GM23338 (cell line): ENCODE data around the gene NCF4. TPM values are rescaled to one million over a fixed set of nuclear protein-coding genes. Genes with fewer than 3 reads are reported as not detected.

Experiments used
- ATAC-seq: fragments of 200-7000 bp; cut with Tn5 transposase; 3 replicates; pipeline ENCODE4 v1.9.1; 2020
- DNase-seq: peaks from one replicate; pipeline ENCODE4 v3.0.0-alpha.2; 2015; ENCODE audit warnings: low spot score
- H2AFZ ChIP-seq: fragments of 200-600 bp; sonication (generic); 2 replicates; pipeline ENCODE4 v1.8.0; 2016; ENCODE audit warnings: antibody characterized with exemption, mild to moderate bottlenecking, moderate library complexity
- H3F3A ChIP-seq: fragments of 200-600 bp; sonication (generic); replicated peaks from 2 replicates; pipeline ENCODE4 v1.8.0; 2017; ENCODE audit warnings: antibody characterized with exemption, mixed run types, low read depth
- H3K27ac ChIP-seq: fragments of 200-600 bp; sonication (generic); 2 replicates; pipeline ENCODE4 v1.6.1; 2016; ENCODE audit warnings: low read depth
- H3K27me3 ChIP-seq: fragments of 200-600 bp; sonication (generic); 2 replicates; pipeline ENCODE4 v1.8.0; 2016; ENCODE audit warnings: mild to moderate bottlenecking, mixed run types, moderate library complexity; ENCODE audit not compliant: insufficient read depth
- H3K36me3 ChIP-seq: fragments of 200-600 bp; sonication (generic); 2 replicates; pipeline ENCODE4 v1.8.0; 2016; ENCODE audit warnings: mild to moderate bottlenecking; ENCODE audit not compliant: insufficient read depth
- H3K4me1 ChIP-seq: fragments of 200-600 bp; sonication (generic); 2 replicates; pipeline ENCODE4 v1.8.0; 2016; ENCODE audit warnings: mild to moderate bottlenecking, moderate library complexity; ENCODE audit not compliant: insufficient read depth
- H3K4me2 ChIP-seq: fragments of 200-600 bp; sonication (generic); 2 replicates; pipeline ENCODE4 v1.7.1; 2017; ENCODE audit warnings: mixed run types
- H3K4me3 ChIP-seq: fragments of 200-600 bp; sonication (generic); 2 replicates; pipeline ENCODE4 v1.6.1; 2016; ENCODE audit warnings: mixed run types
- H3K79me2 ChIP-seq: fragments of 200-600 bp; sonication (generic); replicated peaks from 2 replicates; pipeline ENCODE4 v1.8.0; 2017; ENCODE audit warnings: mild to moderate bottlenecking; ENCODE audit not compliant: insufficient read depth
- H3K9me2 ChIP-seq: fragments of 200-600 bp; sonication (generic); 2 replicates; pipeline ENCODE4 v1.8.0; 2017; ENCODE audit not compliant: insufficient read depth
- H4K20me1 ChIP-seq: fragments of 200-600 bp; sonication (generic); replicated peaks from 2 replicates; pipeline ENCODE4 v1.8.0; 2017; ENCODE audit warnings: mild to moderate bottlenecking; ENCODE audit not compliant: insufficient read depth
- H3K27ac Mint-ChIP-seq: 2 replicates; pipeline ENCODE4 v1.8.0; 2020; ENCODE audit warnings: inconsistent platforms, mild to moderate bottlenecking, moderate library complexity, mixed read lengths
- H3K27me3 Mint-ChIP-seq: 3 replicates; pipeline ENCODE4 v1.8.0; 2022; ENCODE audit warnings: low read depth, mild to moderate bottlenecking, moderate library complexity, mixed read lengths, inconsistent platforms; ENCODE audit not compliant: insufficient read depth, poor library complexity
- H3K36me3 Mint-ChIP-seq: 3 replicates; pipeline ENCODE4 v1.8.0; 2021; ENCODE audit warnings: low read depth, mild to moderate bottlenecking, inconsistent platforms, moderate library complexity, mixed read lengths
- H3K4me1 Mint-ChIP-seq: 3 replicates; pipeline ENCODE4 v1.8.0; 2020; ENCODE audit warnings: mild to moderate bottlenecking, inconsistent platforms, mixed read lengths
- H3K4me3 Mint-ChIP-seq: 3 replicates; pipeline ENCODE4 v1.8.0; 2021; ENCODE audit warnings: moderate library complexity, mild to moderate bottlenecking, inconsistent platforms, mixed read lengths
- H3K9me3 Mint-ChIP-seq: 3 replicates; pipeline ENCODE4 v1.8.0; 2020; ENCODE audit warnings: moderate library complexity, mild to moderate bottlenecking, inconsistent platforms, mixed read lengths
- CTCF ChIP-seq, 2 experiments: fragments of 200-600 bp in 1 of 2; sonication (generic) in 1 of 2; conservative IDR thresholded peaks; 2 replicates each; pipeline versions ENCODE4 v1.5.1 to v1.6.1; 2016 to 2017; ENCODE audit warnings: antibody characterized with exemption in 2 of 2, low read depth in 2 of 2, mild to moderate bottlenecking in 2 of 2, moderate library complexity in 1 of 2
- EZH2 ChIP-seq: fragments of 200-600 bp; sonication (generic); IDR thresholded peaks from one replicate; pipeline ENCODE4 v1.8.0; 2017; ENCODE audit warnings: antibody characterized with exemption, mild to moderate bottlenecking, low read depth; ENCODE audit not compliant: unreplicated experiment
- EZH2phosphoT487 ChIP-seq: fragments of 200-600 bp; sonication (generic); IDR thresholded peaks from one replicate; pipeline ENCODE4 v1.8.1; 2018; ENCODE audit warnings: antibody characterized with exemption; ENCODE audit not compliant: unreplicated experiment
- JUNB ChIP-seq: IDR thresholded peaks from one replicate; pipeline ENCODE4 v1.6.1; 2016; ENCODE audit warnings: antibody characterized with exemption; ENCODE audit not compliant: unreplicated experiment
- NANOG ChIP-seq: IDR thresholded peaks from 2 replicates; pipeline ENCODE4 v1.6.1; 2016; ENCODE audit warnings: antibody characterized with exemption, borderline replicate concordance
- POLR2AphosphoS5 ChIP-seq: IDR thresholded peaks from 2 replicates; pipeline ENCODE4 v1.6.1; 2016; ENCODE audit warnings: antibody characterized with exemption, low read depth
- REST ChIP-seq: IDR thresholded peaks from one replicate; pipeline ENCODE4 v1.6.1; 2018; ENCODE audit warnings: antibody characterized with exemption; ENCODE audit not compliant: unreplicated experiment
- STAT1 ChIP-seq: IDR thresholded peaks from one replicate; pipeline ENCODE4 v1.6.1; 2016; ENCODE audit warnings: antibody characterized with exemption; ENCODE audit not compliant: unreplicated experiment
- ZNF114 ChIP-seq: fragments of 250-450 bp; sonication (Bioruptor Pico); IDR thresholded peaks from 2 replicates; pipeline ENCODE4 v1.5.0; 2020; ENCODE audit warnings: mild to moderate bottlenecking, moderate library complexity
- ZNF331 ChIP-seq: fragments of 250-450 bp; sonication (Bioruptor Pico); IDR thresholded peaks from 2 replicates; pipeline ENCODE4 v1.5.0; 2020; ENCODE audit warnings: low read depth, mild to moderate bottlenecking, moderate library complexity
- polyA plus RNA-seq: library from polyadenylated mRNA; unstranded; fragments of >200 nt; fragmentation: Nextera tagmentation; extraction: Ambion mirVana; gene quantifications from 2 replicates; pipeline ENCODE4 v1.2.1, GENCODE V29; 2016
- total RNA-seq: library from RNA; depleted of rRNA; stranded (reverse); fragments of >200 nt; shearing (Covaris generic); gene quantifications from 2 replicates; pipeline ENCODE4 v1.2.3, GENCODE V29; 2014
- TF ChIP-seq, protein P1 (sequence below): IDR thresholded peaks from 2 replicates; pipeline ENCODE4 v1.6.1; 2016; ENCODE audit warnings: antibody characterized with exemption
- TF ChIP-seq, protein P2 (sequence below): fragments of 250-450 bp; sonication (Bioruptor Pico); IDR thresholded peaks from 2 replicates; pipeline ENCODE4 v1.5.0; 2020; ENCODE audit warnings: mild to moderate bottlenecking, moderate library complexity

Gene NCF4
- total and polyA plus RNA-seq, 2 experiments from 2014 or later, result not detected

DNA sequence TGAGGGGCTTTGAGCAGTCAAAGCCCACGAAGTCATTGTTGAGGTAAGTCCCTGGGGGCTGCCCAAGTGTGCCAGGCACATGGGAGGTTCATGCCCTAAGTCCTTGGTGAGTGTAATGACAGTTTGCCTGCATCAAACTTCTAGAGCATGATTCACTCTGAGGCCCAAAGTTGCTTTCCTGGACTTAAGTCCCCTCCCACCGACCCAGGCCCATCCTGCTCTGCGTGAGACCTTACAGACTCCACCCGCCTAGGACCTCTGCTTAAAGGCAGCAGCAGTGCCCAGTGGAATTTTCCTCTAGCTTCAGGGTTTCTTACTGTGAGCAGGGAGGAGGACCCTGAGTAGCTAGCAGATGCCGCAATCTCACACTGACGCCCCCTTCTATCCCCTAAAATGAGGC, 38.2 kb upstream of the NCF4 start:
- 0 out of 2 replicates have a peak overlapping the region, but pooled peaks have one; percentile 38 for H2AFZ ChIP-seq
- no peak for TF ChIP-seq ZNF331 (CRISPR knock-in tag)
- no peak for TF ChIP-seq NANOG
- no peak for TF ChIP-seq REST
- TF ChIP-seq, protein P1, sequence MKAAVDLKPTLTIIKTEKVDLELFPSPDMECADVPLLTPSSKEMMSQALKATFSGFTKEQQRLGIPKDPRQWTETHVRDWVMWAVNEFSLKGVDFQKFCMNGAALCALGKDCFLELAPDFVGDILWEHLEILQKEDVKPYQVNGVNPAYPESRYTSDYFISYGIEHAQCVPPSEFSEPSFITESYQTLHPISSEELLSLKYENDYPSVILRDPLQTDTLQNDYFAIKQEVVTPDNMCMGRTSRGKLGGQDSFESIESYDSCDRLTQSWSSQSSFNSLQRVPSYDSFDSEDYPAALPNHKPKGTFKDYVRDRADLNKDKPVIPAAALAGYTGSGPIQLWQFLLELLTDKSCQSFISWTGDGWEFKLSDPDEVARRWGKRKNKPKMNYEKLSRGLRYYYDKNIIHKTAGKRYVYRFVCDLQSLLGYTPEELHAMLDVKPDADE, result no peak
- no peak for TF ChIP-seq ZNF114 (CRISPR knock-in tag)
- no peak for TF ChIP-seq POLR2AphosphoS5
- no peak for TF ChIP-seq EZH2phosphoT487
- TF ChIP-seq JUNB, result no peak
- no peak for TF ChIP-seq STAT1
- no peak for TF ChIP-seq EZH2
- no peak for TF ChIP-seq CTCF (conservative IDR thresholded peaks at IDR 0.05; ENCODE audit: low read depth in 2 of 2)
- TF ChIP-seq, protein P2, sequence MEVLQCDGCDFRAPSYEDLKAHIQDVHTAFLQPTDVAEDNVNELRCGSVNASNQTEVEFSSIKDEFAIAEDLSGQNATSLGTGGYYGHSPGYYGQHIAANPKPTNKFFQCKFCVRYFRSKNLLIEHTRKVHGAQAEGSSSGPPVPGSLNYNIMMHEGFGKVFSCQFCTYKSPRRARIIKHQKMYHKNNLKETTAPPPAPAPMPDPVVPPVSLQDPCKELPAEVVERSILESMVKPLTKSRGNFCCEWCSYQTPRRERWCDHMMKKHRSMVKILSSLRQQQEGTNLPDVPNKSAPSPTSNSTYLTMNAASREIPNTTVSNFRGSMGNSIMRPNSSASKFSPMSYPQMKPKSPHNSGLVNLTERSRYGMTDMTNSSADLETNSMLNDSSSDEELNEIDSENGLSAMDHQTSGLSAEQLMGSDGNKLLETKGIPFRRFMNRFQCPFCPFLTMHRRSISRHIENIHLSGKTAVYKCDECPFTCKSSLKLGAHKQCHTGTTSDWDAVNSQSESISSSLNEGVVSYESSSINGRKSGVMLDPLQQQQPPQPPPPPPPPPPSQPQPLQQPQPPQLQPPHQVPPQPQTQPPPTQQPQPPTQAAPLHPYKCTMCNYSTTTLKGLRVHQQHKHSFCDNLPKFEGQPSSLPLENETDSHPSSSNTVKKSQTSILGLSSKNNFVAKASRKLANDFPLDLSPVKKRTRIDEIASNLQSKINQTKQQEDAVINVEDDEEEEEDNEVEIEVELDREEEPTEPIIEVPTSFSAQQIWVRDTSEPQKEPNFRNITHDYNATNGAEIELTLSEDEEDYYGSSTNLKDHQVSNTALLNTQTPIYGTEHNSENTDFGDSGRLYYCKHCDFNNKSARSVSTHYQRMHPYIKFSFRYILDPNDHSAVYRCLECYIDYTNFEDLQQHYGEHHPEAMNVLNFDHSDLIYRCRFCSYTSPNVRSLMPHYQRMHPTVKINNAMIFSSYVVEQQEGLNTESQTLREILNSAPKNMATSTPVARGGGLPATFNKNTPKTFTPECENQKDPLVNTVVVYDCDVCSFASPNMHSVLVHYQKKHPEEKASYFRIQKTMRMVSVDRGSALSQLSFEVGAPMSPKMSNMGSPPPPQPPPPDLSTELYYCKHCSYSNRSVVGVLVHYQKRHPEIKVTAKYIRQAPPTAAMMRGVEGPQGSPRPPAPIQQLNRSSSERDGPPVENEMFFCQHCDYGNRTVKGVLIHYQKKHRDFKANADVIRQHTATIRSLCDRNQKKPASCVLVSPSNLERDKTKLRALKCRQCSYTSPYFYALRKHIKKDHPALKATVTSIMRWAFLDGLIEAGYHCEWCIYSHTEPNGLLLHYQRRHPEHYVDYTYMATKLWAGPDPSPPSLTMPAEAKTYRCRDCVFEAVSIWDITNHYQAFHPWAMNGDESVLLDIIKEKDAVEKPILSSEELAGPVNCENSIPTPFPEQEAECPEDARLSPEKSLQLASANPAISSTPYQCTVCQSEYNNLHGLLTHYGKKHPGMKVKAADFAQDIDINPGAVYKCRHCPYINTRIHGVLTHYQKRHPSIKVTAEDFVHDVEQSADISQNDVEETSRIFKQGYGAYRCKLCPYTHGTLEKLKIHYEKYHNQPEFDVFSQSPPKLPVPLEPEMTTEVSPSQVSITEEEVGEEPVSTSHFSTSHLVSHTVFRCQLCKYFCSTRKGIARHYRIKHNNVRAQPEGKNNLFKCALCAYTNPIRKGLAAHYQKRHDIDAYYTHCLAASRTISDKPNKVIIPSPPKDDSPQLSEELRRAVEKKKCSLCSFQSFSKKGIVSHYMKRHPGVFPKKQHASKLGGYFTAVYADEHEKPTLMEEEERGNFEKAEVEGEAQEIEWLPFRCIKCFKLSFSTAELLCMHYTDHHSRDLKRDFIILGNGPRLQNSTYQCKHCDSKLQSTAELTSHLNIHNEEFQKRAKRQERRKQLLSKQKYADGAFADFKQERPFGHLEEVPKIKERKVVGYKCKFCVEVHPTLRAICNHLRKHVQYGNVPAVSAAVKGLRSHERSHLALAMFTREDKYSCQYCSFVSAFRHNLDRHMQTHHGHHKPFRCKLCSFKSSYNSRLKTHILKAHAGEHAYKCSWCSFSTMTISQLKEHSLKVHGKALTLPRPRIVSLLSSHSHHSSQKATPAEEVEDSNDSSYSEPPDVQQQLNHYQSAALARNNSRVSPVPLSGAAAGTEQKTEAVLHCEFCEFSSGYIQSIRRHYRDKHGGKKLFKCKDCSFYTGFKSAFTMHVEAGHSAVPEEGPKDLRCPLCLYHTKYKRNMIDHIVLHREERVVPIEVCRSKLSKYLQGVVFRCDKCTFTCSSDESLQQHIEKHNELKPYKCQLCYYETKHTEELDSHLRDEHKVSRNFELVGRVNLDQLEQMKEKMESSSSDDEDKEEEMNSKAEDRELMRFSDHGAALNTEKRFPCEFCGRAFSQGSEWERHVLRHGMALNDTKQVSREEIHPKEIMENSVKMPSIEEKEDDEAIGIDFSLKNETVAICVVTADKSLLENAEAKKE (CRISPR knock-in tag), result no peak
- no peak overlapping the region for H3K4me2 ChIP-seq
- Mint-ChIP-seq H3K27me3 (peaks cover 27% of the 10 kb centered on the region), H3K27ac (no peak overlapping the region), H3K36me3 (no peaks in the 10 kb centered on the region), H3K4me1 (peaks cover 19% of the 10 kb centered on the region), H3K9me3 (no peaks in the 10 kb centered on the region), H3K4me3 (no peak overlapping the region)
- peak overlapping the region; percentile 4; the same call in 1 of the 2 replicates for H3K27ac ChIP-seq
- no peaks in the 10 kb centered on the region for H3K9me2 ChIP-seq
- H3K4me3 ChIP-seq, result no peak overlapping the region
- DNase-seq (peak; percentile 59), ATAC-seq (peak; percentile 56)
- no peaks in the 10 kb centered on the region for H3K79me2 ChIP-seq
- H3K4me1 ChIP-seq, result peaks cover 12% of the 10 kb centered on the region
- no peaks in the 10 kb centered on the region for H3K36me3 ChIP-seq
- no peaks in the 10 kb centered on the region for H3F3A ChIP-seq
- H4K20me1 ChIP-seq, result no peaks in the 10 kb centered on the region
- H3K27me3 ChIP-seq, result peaks cover 10% of the 10 kb centered on the region
